ENCODE measurements around the gene DOCK9.

The DOCK9 gene

GRCh38 chr13:98785405-98785804, 192.5 kb downstream of the DOCK9 start:
- DNase-seq, result no peak

GRCh38 chr13:98784666-98785065, 193.2 kb downstream of the DOCK9 start:
- no peak for DNase-seq

DNA sequence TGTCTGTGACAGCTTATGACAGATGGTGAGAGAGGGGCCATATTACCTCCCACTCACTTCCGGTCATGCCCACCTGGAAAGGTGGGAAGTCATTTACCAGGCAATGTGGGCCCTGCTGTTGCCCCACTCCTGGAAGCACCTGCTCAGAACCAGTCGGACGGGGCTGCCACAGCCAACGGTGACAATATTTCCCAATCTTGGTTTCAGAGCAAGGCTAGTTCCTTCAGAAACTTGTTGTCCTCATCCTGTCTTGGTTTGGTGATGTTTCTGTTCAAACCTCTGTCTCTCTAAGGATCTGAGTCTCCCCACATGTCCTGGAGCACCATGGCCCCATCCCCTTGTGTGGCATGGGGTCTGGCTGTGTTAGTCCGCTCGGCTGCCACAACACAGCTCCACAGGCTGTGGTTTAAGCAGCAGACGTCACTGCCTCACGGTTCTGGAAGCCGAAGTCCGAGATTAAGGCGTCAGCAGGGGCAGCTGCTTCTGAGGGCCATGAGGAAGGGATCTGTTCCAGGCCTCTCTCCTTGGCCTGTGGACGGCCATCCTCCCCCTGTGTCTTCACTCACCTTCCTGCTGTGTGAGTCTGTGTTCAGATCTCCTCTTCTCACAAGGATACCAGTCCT, 193.9 kb downstream of the DOCK9 start:
- no peak for DNase-seq

GRCh38 chr13:98782654-98783053, 195.2 kb downstream of the DOCK9 start:
- DNase-seq, result peak in 1 of 3 donors; percentile 14

- no peak for DNase-seq
Observed at GRCh38 chr13:98781905-98782304, 196.0 kb downstream of the DOCK9 start.

DNA sequence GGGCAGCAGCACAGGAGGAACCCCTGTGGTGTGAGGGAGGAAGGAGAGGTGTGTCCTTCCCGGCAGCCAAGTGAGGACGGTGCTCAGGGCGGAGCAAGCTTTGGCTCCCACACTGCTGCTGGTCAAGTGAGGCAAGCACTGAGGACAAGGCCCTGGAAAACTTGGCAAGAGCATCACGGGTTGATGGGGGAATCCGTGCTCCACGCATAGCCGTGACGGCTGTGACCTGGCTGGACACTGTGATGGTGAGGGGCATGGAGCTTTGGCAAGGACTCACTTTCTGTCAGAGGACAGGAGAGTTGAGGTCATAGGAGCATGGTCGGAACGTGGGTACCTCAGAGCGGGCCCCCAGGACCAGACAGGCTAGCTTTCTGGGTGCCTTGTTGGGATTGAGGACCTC, 196.4 kb downstream of the DOCK9 start:
- DNase-seq, result no peak

DNA sequence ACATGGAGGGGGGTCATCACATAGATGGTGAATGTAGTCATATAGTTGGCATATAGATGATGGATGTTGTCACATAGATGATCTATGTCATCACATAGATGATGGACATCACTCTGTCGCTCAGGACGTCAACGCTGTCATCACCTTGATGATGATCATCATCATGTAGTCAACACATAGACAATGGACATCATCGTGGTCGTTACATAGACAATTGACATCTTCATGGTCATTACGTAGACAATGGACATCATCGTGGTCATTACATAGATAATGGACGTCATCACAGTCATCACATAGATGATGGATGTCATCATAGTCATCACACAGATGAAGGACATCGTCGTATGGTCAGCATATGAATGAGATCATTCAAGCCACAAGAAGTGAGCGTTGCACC, 196.8 kb downstream of the DOCK9 start:
- DNase-seq, result no peak

DNA sequence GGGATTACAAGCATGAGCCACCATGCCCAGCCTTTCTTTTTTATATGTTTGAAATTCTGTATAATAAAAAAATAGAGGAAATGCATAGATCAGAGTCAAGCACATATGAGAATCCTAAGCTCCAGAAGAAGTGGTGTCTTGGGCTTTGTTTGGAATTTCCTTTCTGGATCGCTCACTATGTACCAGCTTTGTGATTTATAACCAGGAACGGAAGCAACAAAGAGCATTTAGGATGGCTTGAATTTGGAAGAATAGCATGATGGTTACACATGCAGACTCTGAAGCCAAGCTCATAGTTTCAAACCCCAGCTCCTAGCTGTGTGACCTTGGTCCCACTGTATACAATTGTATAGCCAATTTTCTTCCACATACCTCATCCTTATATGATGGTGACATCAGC, 197.4 kb downstream of the DOCK9 start:
- DNase-seq, result no peak

- no peak for DNase-seq
Observed at GRCh38 chr13:98779695-98780094, 198.2 kb downstream of the DOCK9 start.

GRCh38 chr13:98778749-98779148, 199.1 kb downstream of the DOCK9 start:
- DNase-seq, result no peak

DNA sequence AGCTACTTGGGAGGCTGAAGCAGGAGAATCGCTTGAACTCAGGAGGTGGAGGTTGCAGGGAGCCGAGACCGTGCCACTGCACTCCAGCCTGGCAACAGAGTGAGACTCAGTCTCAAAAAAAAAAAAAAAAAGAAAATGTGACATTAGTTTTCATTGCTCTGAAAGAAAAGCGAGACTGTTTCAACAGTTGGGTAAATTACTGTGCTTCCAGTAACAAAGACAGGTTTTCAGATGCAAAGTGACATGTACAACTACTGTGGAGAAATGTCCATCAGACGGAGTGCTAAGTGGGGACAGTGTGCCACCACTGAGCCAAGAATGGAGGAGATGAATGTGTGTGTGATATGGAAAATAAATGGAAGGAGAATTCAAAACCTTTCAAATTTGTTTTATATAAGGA, 201.2 kb downstream of the DOCK9 start:
- no peak for DNase-seq

- no peak for DNase-seq
Observed at GRCh38 chr13:98775844-98776598, 201.8 kb downstream of the DOCK9 start.

DNA sequence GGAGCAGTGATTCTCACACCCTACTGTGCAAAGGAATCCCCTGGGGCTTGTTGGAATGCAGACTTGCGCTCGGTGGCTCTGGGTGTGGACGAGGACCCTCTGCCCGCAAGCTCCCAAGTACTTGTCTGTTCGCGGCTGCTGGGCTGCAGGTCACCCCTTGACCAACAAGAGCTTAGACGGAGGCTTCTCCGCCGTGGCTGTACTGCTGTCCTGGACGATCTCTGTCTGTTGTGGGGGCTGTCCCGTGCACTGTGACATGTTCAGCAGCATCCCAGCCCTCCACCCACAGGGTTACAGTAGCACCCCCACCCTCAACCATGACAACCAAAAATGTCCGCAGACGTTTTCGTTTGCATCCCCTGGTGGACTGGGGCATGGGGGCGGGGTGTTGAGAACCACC, 202.5 kb downstream of the DOCK9 start:
- no peak for DNase-seq

DNA sequence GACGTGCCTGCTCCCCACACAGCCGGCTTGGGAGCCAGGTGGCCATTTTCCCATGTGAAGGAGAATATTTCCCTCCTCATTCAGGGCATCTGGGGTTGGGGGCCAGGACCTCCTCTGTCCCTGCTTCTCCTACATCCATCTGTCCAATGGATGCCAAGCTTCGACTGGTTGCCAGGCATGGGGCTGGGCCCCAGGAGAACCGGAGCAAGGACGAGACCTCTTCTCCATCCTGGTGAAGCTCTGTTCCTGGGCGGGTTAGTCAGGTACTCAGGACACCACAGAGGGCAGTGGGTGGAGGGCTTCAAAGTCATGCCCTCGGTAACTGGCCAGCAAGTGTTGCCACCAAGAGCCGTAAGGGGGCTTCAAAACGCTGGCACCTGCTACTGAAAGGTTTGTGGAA, 203.1 kb downstream of the DOCK9 start:
- no peak for DNase-seq

GRCh38 chr13:98773921-98774320, 203.9 kb downstream of the DOCK9 start:
- no peak for DNase-seq

GRCh38 chr13:98772794-98773452, 204.9 kb downstream of the DOCK9 start:
- no peak for DNase-seq

GRCh38 chr13:98771838-98772611, 205.8 kb downstream of the DOCK9 start:
- DNase-seq, result no peak

GRCh38 chr13:98769736-98770135, 208.1 kb downstream of the DOCK9 start:
- no peak for DNase-seq

GRCh38 chr13:98768522-98768921, 209.3 kb downstream of the DOCK9 start:
- peak in 1 of 3 donors; percentile 13 for DNase-seq

GRCh38 chr13:98766697-98767096, 211.2 kb downstream of the DOCK9 start:
- DNase-seq, result no peak

DNA sequence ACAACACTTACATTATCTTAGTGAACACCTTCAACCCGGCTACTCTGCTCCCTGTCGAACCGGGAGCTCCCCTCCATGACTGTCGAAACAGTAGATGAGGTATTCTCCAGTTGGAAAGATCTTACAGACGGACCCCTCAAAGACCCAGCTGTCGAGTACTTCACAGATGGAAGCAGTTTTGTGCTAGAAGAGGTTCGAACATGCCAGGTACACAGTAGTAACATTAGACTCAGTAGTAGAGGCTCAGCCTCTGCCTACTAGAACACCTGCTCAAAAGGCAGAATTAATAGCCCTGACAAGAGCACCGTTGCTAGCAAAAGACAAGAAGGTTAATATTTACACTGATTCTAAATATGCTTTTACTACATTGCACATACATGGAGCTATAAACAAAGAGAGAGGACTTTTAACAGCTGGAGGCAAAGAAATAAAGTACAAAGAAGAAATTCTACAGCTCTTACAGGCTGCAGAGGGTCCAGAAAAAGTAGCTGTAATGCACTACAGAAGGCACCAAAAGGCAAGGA, 211.8 kb downstream of the DOCK9 start:
- no peak for DNase-seq

DNA sequence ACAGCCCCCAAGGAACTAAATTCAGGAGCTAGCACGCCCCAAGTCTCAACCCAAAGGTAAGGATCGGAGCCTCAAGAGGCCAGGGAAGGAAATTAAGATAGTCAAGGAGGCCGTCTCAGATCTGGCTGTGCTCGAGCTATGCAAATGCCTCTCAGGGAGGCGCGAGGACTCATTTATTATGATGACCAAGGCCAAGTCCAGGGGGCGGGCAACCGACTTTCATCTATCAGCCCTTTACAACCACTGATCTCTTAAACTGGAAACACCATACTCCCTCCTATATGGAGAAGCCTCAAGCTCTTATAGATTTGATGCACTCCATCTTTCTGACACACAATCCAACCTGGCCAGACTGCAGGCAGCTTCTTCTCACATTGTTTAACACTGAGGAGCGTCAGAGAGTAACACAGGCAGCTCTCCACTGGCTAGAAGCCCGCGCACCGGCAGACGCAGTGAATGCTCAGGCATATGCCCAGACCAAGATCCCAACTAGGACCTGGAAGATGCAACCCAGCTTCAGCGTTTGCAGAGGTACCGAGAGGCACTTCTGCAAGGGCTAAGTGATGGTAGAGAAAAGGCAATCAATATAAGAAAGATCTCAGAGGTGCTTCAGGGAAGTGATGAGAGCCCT, 215.8 kb downstream of the DOCK9 start:
- DNase-seq, result no peak
